ENCODE results near the gene ZNF319.
A peak's percentile ranks its signal among the peaks of the same experiment; 100 is the strongest.

ZNF319 gene

DNA sequence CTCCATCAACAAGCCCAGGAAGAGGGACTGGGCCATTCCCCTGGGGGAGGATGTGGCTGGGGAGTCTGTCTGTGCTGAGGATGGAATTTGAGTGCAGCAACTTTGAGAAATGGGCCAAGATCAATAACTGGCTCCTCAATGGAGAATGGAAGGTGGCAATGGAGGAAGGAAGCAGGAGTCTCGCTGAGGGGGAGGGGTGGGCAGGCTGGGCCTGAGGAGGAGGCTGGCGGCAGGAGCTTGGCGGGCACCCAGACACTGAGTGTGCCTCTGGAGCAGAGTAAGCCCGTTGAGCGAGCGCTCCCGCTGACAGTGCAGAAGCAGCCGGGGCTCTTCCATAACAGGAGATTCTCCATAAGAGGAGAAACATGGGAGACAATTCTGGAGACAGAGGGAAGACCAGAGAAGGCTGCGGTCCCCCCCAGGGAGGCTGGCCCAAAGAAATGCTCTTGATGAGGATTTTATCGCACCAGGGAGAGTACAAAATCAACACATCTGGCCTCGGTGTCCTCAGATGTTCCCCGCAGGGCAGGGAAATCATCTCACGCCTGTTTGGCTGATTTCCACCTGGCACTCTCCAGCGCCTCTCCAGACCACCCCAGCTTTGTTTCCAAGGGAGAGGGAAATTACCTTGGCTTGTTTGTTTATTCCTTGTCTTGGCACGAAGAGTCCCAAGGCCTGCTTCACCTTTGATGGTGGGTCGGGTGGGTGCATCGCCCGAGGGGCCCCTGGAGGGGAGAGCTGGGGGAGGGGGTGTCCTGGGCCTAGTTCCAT, 22.3 kb upstream of the ZNF319 start:
- FAIRE-seq (no peak), DNase-seq (ENCODE audit: low spot score) (no peak)

DNA sequence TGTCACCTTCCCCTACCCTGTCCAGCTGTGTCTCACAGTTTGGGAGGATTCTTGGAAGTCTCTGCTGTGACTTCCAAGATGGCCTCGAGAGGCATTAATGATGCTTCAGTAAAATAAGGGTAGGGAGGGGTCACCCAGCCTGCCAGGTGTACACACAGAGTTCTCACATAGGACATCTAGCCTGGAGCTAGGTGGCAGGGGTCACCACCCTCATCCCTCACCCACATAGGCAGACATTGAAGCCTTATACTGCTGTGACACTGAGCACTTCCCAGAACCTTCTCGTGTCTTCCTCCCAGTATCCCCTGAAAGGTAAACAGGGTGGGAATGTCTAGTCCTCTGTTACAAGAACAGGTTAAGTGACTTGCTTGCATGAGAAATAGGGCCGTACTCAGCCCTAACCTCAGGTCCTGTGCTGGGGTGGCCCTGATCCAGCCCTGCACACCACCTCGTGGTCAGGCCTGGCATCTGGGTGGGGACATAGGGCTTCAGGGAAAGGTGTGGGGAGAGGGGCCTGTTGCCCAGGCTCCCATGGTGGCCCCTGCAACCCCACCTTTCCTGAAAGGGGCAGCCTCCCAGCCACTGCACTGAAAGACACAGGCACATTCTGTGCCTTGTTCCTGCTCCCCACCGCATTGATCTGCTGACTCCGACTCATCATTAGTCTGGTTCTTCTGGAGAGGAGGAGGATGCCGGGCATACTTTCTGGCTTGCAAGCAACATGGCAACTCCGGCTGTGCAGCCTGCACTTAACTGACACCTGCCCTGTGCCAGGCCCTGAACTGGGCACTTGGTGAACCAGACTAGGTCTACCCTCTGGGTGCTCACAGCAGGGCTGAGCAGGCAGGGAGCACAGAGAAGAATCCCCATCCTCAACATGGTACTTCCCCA, 21.4 kb upstream of the ZNF319 start:
- peak; percentile 45 for DNase-seq (ENCODE audit: low spot score)
- no peak for FAIRE-seq

DNA sequence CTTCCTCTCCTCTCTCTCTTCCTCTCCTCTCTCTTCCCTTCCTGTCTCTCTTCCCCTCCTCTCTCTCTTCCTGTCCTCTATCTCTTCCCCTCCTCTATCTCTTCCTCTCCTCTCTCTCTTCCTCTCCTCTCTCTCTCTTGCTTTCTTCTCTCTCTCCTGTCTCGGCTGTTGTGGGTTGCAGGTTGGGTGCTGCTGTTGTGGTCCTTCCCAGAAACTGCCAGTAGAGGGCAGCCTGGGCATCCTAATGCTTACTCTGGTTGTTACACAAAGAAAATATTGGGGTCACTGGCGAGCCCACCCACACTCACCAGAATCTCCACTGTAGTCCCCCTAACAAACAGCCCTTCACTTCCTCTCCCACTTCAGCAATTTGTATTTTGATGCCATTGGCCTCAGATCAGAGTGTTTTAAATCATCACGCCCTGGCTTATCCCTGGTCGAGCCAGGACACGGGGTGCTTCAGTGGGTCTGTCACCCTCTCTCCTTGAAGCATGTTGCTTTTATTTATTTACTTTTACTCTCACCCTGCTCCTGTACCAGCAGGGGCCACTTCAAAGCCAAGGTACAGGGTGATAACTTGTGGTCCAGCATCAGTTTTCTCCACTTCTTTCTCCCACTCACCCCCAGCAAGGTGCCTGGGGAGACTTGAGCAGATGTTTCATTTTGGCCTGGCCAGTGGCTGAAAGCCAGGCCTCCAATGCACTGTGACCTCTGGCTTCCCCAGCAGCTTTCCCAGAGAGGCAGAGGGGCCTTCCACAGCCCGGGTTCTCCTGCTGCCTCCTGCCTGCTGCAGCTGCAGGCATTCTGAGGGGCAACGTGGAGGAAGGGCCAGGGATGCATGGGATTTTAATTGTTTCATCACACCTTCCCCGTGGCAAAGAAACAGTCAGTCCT, 20.4 kb upstream of the ZNF319 start:
- FAIRE-seq (no peak), DNase-seq (ENCODE audit: low spot score) (peak; percentile 17)

DNA sequence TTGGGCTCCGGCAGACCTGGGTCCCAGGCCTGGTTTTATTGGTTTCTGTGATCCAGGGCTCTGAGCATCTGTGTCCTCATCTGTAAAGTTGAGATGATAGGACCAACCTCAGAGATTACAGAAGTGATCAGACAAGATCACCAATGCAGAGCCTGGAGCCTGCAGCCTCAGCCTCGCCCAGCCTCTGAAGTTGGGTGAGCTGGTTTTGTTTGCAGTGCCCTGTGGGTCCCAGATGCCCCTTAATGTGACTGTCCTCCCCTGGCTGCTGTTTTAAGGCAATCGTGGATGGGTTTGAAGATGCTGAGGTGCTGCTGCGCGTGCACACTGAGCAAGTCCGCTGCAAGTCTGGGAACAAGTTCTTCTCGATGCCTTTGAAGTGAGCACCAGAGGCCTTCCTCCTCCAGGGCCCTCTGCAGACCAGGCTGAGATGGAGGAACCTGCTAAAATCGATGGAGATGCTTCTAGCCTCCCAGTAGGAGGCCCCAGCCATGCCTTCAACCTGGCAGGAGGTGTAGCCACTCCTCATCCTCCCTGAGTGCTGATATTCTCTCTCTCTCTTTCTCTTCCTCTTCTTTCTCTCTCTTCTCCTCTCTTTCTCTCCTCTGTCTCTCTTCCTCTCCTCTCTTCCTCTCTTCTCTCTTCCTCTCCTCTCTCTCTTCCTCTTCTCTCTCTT, 19.5 kb upstream of the ZNF319 start:
- DNase-seq (ENCODE audit: low spot score) (no peak), FAIRE-seq (no peak)

DNA sequence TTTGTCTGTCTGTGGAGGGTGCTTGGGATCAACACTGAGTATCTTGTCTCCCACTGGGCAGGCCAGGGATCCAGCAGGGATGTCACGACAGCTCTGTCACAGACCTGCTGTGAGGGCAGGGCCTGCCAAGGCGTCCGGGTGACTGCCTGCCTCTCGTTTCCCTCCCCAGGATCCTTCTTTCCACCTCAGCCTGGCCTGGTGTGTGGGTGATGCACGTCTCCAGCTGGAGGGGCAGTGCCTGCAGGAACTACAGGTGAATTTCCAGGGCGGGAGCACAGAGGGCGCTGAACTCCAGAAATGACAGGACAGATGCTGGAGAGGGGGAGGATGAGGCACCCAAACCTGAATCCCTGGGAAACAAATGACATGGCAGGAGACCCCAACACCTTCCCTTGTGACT, 18.3 kb upstream of the ZNF319 start:
- FAIRE-seq (no peak), DNase-seq (ENCODE audit: low spot score) (no peak)

DNA sequence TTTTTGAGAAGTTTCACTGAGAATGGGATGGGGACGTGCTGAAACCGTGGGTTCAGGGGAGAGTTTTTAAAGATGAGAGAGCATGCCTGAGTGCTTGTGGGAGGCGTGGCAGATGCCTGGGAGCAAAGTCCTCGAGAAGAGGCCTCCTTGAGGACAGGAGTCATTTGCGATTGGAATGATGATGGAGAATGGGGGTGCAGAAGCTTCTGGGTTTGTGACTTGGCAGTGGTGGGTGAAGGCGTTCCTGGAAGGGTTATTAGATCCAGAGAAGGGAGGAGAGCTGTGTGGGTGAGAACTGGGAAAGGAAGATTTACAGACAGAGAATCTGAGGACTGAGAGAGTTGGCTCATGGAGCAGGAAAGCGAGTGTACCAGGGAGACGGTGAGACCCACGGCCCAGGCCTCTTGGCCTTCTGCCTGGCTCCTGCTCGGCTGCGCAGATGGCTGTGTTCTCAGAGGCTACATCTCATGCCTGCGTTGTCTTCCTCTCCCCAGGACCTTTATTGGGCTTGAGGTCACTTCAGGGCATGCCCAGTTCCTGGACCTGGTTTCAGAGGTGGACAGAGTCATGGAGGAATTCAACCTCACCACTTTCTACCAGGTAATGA, 16.5 kb upstream of the ZNF319 start:
- no peak for DNase-seq (ENCODE audit: low spot score)
- no peak for FAIRE-seq

DNA sequence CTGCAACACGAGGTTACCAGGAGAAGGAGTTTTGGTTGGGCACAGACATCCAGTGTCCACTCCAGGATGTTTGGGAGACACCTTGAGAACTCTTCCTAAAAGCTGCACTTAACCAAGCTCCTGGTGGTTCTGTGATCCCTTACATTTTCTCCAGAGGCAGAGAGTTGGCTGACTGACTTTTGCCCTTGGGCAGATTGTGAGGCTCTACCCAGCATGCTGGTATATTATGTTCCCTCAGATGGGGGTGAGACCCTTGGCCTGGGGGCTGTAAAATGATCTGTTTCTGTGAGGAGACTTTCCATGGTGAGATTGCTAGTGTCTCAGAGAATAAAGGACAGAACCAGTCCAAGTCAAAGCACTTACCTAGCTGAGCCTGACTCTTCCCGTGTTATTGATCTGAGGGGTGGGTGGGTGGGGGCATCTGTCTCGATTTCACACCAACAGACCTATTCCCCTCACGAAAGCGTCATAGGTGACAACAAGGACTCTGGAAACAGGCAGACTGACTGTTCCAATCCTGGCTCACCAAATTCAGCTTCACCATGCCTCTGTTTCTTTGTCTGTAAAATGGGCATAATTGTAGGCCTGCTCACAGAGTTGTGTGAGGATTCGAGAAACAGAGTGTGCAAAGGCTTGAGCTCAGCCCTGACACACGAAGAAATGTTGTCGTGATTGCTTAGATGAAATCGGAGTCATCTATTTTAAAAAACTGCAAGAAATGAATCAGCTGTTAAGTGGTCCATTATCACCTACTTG, 12.9 kb upstream of the ZNF319 start:
- FAIRE-seq: no peak
- no peak for DNase-seq (ENCODE audit: low spot score)

DNA sequence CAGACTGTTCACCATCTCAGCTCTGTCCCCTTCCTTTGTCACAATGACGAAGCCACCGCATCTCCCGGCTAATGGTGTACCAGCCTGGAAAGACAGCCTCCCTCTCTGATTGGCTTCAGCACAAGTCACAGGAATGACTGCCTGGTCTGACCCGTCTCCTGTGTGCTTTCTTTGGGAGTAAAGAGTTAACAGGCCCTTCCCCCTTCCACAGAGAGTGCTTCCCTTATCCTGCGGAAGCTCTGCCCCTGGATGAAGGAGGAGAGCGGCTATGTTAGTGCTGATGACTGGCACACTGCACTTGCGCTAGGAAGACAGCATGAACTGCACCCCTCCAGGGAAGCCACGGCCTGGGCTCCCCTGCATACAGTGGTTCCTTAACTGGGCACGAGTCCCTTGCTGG, 12.0 kb upstream of the ZNF319 start:
- DNase-seq (ENCODE audit: low spot score) (no peak), FAIRE-seq (no peak)

DNA sequence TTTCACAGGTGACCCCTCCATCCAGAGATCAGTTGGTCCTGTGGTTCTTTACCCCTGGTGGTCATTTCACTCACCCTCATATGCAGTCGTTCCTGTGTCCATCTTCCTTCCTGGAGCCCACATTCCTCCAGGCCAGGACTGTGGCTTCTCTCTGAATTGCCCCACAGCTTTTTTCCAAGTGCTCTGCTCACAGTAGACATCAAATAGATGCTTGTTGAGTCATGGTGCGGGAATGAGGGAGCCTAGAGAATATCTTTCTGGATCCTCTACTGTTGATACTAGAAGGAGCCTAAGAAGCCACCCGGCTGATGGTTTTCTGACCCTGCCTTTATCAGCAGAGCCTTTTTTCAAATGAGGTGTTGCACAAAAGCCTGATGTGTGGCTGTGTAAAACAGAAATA, 11.2 kb upstream of the ZNF319 start:
- FAIRE-seq: no peak
- DNase-seq (ENCODE audit: low spot score): peak; percentile 12

DNA sequence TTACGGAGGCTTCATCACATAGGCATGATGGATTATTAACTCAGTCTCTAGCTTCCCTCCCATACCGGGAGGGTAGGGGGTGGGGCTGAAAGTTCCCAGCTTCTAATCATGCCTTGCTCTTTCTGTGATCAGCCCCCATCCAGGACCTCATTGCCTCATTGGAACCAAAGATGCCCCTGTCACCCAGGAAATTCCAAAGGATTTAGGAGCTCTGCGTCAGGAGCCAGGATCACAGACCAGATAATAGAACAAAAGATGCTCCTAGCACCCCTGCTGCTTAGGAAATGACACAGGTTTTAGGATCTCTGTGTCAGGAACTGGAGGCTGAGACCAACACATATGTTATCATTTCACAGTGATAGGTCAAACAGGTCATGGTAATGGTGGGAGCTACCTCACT, 10.4 kb upstream of the ZNF319 start:
- DNase-seq (ENCODE audit: low spot score): no peak

DNA sequence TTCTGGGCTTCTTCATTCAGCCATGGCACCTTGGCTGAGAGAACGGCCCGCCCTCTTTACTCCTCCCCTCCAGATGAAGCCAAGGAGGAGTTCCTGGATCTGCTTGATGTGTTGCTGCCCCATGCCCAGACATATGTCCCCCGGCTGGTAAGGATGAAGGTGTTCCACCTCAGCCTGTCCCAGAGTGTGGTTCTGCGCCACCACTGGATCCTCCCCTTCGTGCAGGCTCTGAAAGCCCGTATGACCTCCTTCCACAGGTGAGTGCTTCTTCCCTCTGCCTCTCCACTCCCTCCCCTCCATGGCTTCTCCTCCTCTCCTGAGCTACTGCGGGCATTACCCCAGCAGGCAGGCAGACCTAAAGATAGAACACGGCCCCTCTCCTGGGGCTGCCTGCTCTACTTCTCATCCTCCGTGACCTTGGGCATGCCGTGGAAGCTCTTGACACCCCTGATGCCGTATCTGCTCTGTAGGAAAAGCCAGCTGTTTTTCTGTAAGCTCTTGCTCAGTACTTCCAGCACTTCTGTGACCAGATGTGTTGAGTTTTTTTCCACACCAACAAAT, 9.5 kb upstream of the ZNF319 start:
- FAIRE-seq: no peak
- DNase-seq (ENCODE audit: low spot score): no peak

More for the DNA sequence above, 10.4 kb upstream of the ZNF319 start:
- no peak for FAIRE-seq

DNA sequence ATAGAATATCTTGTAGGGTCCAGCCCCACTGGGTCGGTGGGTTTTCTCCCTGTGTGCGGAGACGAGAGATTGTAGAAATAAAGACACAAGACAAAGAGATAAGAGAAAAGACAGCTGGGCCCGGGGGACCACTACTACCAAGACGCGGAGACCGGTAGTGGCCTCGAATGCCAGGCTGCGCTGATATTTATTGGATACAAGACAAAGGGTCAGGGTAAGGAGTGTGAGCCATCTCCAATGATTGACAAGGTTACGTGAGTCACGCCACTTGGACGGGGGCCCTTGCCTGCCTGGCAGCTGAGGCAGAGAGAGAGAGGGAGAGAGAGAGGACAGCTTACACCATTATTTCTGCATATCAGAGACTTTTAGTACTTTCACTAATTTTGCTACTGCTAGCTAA, 4.3 kb upstream of the ZNF319 start:
- FAIRE-seq: peak; percentile 12
- DNase-seq (ENCODE audit: low spot score): peak; percentile 25

DNA sequence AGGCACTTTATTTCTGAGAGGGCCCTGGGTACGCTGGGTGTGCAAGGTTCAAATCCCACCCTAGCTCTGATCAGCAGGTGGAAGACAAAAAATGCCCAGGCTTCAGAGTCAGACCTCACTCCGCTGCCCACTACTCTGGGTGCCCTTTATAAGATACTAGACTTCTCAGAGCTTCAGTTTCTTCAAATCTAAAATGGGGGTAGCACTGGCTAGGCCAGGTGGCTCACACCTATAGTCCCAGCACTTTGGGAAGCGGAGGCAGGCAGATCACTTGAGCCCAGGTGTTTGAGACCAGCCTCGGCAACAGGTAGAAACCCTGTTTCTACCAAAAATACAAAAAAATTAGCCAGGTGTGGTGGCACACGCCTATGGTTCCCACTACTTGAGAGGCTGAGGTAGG, 2.5 kb upstream of the ZNF319 start:
- no peak for FAIRE-seq

DNA sequence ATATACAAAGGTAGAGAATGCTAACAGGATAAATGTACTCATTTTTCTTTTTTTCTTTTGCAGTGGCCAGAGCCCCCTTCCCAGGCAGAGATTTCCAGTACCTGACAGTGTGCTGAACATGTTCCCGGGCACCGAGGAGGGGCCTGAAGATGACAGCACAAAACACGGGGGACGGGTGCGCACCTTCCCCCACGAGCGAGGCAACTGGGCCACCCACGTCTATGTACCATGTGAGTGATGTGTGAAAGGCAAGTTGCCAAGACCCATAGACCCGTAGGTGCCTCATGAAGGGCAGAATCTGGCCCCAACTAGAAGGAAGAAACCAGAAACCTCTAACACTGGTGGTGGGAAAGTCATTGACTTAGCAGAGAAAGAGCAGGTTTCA, 1.9 kb upstream of the ZNF319 start:
- DNase-seq (ENCODE audit: low spot score): no peak
- FAIRE-seq: no peak

More for the DNA sequence above, 2.5 kb upstream of the ZNF319 start:
- DNase-seq (ENCODE audit: low spot score): no peak

DNA sequence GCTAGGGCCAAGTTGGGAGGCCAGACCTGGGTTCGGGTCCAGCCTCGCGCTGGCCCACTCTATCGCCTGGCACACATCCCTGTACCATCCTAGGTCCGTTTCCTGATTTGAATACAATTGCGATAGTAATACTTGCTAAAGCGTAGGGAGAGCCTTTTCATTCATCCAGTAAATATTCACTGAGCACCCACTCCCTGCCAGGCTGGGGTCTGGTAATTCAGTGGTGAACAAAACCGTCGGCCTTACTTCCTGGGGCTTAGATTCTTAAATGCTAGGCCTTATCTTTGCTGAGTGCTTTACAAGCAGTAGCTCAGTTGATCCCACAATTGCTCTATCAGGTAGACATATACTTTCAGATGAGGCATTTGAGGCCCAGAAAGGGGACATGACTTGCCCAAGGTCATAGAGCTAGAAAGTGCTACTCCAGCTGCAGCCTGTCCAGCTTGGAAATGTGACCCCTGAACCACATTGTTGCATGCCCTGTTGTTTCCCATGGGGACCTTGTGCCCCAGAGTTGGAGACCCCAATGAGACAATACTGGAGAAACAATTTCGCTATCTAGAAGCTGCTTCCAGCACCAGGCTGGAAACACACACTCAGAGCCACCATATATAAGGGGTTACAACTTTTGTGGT, 1.4 kb upstream of the ZNF319 start:
- FAIRE-seq: no peak
- no peak for DNase-seq (ENCODE audit: low spot score)

DNA sequence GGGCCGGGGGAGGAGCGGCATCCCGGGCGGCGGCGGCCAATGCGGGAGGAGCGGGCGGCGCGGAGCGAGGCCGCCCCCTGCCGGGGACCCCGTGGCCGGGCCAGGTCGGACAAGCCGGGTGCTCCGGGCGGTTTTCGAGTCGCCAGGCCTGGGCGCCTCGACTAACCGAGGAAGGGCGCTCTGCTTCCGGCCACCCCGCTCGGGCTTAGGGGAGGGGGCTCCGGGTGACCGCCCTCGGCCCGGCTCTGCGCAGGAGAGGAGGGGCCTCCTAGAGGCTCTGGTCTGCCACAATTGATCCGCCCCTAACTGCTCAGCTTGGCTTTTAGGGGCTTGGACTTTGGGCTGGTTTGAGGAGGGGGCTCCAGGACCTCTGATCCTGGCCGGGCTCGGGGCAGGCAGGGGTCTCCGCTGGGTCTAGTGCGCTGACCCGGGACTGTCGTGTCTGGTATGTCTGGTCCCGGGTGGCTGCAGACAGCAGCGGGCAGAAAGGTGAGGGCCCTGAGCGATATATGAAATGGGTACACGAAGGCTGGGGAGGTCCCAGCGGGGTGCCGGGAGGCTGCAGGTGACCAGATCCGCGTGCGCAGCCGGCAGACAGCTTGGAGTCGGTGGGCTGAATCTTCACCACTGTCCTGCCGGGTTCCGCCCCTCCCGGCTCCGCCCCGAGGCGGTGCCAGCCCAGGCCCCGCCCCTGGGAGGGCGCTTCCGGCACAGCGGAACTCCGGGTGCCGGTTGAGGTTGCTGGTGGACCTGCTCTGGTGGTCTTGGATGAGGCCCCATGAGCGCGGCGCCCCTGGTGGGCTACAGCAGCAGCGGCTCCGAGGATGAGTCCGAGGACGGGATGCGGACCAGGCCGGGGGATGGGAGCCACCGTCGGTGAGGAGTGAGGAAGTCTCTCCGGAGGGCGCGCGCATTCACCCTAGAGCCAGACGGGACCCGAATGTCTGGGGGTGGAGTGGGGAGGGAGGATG, 519 bp upstream of the ZNF319 start, which contains the start of gene USB1:
TSS of gene USB1 (plus strand) at position 702 of the 971 bp plus-strand sequence. CDS start at position 779, 77 bp downstream.
- peak; percentile 16 for FAIRE-seq
- peak; percentile 84 for DNase-seq (ENCODE audit: low spot score)

DNA sequence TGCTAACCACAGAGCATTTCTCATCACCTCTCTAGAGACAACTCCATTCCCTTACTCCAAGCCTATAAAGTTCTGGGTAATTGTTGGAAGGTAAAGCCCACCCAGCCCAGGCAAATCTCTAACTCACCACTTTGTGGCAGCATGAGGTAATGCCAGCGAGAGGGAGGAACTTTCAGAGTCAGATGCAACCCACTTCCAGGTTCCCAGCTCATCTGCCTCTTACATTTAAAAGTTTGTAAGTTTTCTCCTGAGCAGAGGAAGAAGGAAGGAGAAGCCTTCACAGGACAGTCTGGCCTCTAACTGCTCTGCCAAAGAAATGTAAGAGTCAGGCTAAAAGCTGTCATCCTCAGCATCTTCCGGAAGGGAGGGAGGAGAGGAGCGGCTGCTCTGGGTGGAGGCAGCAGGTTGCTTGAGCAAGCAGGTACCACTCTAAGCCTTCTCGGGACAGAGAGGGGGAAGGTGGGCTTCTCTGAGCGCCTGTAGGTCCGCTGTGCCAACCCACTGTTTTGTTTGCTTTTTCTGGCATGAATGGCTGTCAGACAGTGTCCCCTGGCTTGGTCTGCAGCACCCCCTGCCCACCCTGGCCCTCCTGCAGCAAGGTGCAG, 1.0 kb downstream of the ZNF319 start:
- DNase-seq (ENCODE audit: low spot score): peak; percentile 24

More for the DNA sequence above, 1.0 kb downstream of the ZNF319 start:
- FAIRE-seq: no peak

All from RCC 7860 (cell line).